HG03175 (cell line): ENCODE measurements around the gene TUBB3.
A peak's percentile ranks its signal among the peaks of the same experiment; 100 is the strongest.
"Not testable (repeated sequence)": the region's sequence is repeated elsewhere in the genome, so short reads cannot be mapped to it uniquely, and the experiment has no call there.

Experiments
- ATAC-seq: cut with Tn5 transposase; IDR thresholded peaks from one replicate; pipeline ENCODE4 v1.9.1; 2021; ENCODE audit warnings: mild to moderate bottlenecking, moderate library complexity; ENCODE audit not compliant: unreplicated experiment

The TUBB3 gene

DNA sequence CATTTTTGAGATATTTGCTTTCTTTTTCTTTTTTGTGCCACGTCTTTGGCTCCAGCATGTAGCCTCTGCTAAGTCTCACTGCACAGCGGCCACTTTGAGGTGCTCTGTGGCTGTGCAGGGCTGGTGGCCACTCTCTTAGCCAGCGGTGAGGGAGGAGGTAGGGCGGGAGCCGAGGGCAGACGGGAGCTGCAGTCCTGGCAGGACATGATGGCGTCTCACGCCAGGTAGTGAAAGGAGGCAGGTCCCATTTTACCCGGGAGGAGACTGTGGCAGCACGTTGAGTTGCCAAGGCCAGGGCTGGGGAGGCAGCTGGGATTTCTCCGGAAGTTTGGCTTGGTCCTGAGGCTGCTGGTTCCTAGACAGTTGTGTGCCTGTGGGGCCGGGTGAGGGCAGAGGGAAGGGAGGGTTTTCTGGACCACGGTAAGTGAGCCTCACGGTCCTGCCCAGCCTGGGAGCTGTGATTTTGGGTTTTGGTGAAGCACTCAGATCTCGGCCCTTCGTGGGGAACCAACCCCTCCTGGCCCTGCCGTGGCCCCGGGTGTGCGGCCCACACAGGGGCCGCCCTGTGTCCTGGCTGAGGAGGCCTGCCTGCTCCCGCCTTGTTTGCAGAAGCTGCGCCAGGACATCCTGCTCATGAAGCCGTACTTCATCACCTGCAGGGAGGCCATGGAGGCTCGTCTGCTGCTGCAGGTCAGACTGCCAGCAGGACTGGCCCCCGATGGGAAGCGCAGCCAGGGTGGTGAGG, 39.8 kb downstream of the TUBB3 start:
- ATAC-seq, result no peak

DNA sequence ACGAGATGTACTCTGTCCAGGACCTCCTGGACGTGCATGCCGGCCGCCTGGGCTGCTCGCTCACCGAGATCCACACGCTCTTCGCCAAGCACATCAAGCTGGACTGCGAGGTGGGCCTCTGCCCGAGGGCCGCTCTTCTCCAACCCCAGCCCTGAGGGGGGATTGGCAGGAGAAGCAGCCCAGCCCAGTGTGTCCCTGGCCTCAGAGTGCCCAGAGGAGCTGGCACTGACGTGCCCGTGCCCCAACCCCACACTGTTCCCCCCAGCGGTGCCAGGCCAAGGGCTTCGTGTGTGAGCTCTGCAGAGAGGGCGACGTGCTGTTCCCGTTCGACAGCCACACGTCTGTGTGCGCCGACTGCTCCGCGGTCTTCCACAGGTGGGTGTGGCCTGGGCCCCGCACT, 41.1 kb downstream of the TUBB3 start:
- no peak for ATAC-seq

DNA sequence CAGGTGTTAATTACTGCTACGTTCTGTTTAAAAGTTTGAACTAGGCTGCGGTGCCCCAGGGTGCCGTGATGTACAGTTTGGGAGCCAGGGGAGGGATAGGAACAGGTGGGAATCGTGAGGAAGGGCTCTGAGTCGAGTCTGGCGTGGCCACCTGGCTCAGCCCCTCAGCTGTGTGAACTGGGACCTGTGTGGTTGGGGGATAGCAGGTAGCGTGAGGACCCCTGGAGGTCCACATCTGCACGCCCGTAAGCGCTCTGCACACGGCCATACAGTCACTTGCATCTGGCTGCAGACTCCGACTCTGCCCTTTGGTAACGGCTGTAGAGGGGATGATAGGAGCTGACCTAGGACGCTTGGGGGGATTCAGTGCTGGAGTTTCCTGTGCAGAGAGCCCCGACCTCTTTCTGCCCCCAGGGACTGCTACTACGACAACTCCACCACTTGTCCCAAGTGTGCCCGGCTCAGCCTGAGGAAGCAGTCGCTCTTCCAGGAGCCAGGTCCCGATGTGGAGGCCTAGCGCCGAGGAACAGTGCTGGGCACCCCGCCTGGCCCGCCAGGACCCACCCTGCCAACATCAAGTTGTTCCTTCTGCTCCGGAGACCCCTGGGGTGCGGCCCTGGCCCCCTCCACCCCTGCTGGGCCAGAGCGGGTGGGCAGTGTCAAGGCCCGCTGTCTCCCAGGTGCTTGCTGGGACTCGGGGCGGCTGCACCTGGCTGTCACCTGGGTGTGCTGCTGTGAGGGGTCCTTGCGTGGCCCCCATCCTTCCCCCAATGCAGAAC, 42.5 kb downstream of the TUBB3 start:
- ATAC-seq, result no peak

DNA sequence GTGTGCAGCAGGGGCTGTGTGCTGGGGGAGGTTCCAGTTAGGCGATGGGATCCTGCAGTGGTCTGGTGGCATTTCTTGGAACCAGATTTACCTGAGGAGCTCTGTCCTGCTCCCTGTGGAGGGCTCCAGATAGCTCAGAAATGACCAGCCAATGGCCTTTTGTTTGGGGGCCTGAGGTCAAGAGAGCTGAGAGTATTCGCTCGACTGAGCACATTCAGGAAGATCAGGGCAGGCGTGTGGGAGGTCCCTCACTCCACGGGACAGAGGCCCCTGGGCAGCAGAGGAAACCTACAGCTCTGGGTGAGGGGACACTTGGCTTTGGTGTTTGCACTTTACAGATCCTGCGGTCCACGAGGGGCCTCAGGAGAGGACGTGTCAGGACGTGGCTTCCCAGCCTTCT, 43.6 kb downstream of the TUBB3 start:
- ATAC-seq, result no peak

DNA sequence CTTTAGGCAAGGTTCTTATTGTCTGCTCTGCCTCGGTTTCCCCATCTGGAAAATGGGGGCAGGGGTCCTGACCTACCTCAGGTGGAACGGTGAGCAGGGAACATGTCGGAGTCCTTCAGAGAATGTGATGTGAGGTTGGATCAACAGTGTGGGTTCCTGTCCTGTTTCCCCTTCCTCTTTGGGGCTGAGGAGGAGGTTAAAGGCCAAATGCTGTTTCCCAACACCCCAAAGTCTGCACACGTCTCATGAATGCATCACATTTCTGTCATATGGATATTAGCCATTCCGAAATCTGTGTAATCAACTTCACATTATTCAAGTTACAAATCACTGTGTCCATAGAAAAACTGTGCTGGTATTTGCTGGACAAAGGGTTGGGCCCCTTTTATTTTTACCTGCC, 44.3 kb downstream of the TUBB3 start:
- not testable (repeated sequence) for ATAC-seq

DNA sequence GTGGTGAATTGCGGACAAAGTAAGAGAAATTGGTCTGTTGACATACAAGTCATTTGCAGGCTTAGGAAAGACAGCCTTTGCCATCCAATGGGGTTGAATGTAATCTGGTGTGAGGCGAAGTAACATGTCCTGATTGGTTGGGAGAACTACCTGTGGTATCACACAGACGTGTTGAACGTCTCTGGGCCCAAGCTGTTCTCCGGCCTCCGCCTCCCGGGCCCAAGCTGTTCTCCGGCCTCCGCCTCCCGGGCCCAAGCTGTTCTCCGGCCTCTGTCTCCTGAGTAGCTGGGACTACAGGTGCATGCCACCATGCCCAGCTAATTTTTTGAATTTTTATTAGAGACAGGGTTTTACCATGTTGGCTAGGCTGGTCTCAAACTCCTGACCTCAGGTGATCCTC, 44.9 kb downstream of the TUBB3 start:
- not testable (repeated sequence) for ATAC-seq

DNA sequence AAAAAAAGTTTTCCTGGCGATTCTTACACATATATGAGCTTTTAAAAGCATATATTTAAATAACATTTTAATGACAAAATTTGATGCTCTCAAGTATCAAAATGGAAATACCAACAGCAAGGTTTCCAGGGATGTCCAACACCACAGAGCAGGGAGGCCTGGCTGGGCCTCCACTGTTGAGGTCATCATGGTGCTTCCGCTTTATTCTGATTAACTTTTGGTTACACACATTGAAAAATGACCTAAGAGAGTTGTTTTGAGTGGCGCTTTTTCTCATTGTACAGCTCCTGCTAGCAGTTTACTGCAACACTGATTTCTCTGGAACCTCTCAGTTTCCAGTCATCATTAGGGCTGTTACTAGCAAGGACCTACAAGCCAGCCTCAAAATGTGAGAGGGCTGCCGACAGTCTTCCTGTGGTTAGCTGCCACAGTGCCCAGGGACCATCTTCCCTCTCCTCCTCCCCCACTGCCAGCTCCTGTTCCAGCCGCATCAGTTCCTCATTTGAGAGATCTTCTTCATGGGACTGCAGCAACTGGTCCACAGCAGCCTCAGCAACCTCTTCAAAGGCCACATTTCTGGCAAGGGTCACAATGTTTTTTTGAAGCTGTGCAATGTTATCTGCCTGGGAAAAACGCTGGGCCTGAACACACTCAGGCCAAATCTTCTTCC, 46.7 kb downstream of the TUBB3 start:
- no peak for ATAC-seq

DNA sequence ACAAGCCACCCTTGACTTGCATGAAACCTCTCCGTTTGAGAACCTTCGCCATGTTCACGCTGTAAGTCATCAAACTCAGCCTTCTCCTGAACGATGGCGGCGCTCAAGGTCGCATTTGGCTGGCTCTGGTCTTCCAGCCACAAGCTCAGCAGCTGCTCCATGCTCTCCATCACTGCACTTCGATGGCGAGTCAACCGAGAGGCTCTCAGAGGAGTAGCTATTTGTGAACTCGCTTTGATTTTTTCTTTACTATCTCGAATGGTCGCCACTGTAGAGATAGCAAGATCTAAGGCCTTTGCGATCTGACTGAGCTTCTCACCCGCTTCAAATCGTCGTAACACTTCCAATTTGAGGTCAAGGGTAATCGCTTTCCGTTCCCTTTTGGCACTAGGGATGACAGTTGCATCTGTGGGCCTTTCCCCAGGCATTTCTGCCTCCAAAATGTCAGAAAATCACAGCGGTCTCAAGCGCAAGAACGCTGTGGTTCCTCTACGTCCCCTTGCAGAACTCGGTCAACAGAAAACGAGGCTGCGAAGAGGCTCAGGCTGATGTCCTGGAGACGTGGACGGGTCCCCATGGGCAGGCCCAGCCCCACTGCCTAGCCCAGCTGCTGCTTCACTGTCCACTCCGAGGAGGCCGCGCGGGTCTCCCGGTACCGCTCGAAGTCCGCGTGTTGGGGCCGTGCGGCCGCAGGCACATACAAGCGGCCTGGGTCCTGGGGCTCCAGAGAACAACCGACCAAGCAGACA, 48.5 kb downstream of the TUBB3 start:
- ATAC-seq, result no peak

DNA sequence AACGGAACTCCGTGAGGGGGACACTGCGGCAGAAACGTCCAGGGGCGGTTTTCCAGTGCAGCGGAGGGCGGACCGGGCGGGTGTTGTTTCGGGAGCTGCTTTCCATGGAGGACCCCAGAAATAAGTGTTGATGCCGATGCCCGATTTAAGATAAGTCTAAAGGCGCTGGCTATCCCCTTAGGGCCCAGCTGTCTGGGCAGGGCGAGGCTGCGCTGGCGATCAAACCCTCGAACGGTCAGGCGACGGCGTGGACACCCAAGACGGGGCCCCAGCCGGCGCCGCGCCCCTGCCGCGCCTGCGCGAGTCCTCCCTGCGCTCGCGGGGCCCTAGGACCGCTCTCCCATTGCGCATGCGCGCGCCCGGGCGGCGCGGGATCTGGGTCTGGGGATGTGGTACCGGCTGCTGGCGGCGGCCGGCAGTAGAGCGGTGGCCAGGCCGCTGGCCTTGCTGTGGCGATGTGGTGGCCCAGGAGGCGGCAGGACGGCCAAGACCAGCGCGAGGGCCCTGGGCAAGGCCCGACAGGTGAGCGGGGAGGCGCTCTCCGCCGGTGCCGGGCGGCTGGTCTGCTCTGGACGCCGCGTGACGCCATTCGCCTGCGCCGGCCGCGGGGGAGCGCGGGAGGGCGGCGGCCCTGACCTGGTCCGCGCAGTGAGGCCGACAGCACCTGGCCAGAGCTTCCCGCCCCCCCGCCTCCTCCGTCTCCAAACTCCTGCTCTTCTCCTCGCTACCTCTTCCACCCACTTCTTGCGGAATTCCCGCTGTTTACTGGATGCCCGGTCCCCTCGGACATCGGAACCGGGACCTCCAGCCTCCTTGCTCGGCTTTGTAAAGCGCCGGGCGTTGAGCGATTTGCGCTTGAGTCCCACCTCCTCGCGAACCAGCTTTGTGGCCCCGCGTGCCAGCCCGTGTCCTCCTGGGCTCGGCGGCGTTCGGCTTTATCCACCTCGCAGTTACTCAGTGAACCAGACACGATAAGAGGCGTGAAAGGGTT, 49.4 kb downstream of the TUBB3 start:
- ATAC-seq, result peak; percentile 86

DNA sequence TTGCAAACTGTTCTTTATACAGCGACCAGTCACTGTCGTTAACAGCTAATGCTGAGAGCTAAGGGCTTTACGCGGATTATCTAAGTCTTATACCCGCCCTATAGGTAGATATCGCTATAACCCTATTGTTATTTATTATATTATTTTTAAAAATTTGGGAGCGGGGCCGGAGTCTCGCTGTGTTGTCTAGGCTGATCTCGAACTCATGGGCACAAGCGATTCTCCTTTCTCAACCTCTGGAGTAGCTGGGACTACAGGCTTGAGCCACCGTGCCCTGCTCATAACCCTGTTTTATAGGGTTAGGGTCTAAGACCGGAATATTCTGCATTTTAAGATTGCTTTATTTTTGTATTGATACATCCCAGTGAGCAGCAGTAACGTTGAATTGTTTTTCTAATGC, 50.1 kb downstream of the TUBB3 start:
- no peak for ATAC-seq

DNA sequence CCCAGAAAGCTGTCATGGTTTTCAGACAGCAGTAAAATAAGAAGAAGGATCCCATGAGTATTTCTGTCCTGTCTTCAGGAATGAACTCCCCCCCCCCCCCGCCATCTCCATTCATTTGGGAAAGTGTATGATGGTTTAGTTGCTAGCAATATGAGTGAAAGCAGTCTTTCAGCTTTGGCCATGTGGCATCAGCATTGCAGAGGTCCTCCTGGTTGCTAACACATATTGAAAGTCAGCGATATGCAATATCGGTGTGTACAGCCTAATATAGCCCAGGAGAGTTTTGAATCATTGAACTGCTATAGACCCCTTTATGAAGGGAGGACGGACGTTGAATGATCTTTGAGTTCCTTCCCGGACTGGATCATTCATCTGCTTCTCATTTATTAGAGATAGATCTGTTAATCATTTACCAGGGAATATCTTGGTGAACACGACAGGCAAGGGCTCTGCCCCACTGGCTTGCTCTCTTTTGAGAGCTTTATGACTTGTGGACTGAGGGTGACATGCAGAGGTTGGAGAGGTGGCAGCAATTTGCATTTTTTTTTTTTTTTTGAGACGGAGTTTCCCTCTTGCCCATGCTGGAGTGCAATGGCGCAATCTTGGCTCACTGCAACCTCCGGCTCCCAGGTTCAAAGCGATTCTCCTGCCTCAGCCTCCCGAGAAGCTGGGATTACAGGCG, 50.7 kb downstream of the TUBB3 start:
- ATAC-seq, result no peak

DNA sequence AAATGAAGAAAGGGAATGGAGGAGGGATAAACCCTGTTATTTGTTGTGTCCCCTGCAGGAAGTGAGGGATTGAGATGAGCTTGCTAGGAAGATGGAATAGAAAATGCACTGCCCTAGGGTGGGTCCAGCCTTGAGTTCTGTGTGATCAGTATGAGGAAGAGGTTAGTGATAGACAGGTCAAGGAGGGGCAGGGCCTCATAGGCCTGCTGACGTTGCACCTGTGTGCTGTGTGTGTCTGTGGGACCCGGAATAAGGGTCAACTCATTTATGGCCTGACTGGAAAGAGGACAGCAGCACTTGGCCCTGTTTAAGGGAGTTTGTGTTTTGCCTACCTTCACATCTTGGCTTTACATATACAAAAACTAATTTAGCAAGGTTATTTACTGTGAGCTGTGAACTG, 51.7 kb downstream of the TUBB3 start:
- ATAC-seq, result no peak

DNA sequence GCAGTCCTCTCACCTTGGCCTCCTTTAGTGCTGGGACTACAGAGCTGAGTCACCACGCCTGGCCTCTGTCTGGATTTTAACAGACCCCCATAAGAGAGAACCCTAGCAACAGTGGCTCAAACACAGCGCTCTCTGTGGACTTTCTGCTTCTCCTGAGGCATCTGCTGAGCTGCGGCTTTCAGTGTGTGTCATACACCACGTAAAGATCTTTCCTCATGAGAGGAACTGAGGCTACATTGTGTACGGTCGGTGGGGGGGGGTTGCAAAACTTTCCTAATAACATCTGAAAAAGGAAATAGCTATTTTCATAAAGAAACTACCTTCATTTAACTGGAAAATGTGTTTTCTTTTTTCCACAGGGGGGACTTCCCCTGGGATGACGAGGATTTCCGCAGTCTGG, 58.3 kb downstream of the TUBB3 start:
- ATAC-seq, result no peak

DNA sequence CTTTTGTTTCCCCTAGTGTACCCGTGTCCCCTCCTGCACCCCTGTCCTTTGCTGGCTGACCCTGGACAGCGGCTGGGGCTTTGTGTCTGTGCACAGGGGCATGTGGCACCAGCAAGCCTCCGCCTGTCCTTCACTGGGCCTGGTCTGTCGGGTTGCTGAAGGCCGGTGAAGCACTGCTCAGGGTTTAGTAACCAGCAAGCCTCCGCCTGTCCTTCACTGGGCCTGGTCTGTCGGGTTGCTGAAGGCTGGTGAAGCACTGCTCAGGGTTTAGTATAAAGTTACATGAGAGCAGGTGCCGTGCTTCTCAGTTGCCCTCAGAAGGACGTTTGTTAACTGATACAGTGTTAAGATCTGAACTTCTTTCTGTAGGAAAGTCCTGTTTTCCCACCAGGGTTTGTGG, 59.2 kb downstream of the TUBB3 start:
- ATAC-seq, result no peak

DNA sequence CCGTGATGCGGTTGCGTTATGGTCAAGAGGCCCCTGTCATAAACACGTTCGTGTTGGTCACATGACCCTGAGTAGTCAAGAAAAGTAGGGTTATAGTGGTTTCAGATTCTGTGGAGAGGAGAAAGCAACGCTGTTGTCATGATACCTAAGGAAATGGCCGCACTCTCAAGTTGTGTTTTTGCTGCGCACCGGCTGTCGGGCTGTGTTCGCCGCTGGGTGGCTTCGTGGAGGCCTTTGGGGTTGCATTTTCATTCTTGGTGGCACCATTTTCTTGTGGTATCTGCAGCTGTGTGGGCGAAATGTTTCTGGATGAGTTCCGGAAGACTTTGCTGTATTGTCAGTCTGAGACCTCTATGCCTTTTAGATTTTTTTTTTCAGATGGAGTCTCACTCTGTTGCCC, 60.4 kb downstream of the TUBB3 start:
- ATAC-seq, result no peak

DNA sequence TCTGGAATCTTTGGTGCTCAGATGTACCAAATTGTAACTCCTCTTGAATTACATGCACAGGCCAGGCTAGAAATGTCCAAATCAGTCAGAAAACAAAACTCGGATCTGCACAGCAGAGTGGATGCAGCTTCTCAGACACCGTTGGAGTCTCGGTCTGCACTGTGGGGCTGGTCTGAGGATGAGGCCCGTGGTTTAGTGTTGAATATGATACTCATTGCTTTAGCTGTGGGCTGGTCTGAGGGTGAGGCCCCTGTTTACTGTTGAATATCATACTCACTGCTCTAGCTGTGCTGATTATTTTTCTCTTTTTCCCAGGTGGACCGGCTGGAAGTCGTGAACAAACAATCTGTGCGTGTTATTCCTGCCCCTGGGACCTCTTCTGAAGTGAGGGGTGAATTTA, 61.1 kb downstream of the TUBB3 start:
- ATAC-seq, result no peak

DNA sequence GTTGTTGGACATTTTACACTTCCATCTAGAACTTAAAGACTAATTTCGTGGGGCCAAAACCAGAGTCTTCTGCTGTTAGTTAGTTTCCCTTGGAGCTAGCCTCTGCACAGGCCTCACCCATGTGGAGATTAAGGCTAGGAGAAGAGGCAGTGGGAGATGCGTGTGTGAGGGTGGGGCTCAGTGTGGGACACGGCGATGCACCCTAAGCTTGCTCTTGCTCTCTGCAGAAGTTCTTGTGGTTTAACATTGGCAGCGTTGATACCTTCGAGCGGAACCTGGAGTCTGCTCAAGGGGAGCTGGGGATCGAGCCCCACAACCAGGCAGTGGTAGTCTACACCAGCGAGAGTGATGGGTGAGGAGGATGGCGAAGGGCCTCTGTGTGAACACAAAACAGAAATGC, 62.1 kb downstream of the TUBB3 start:
- ATAC-seq, result no peak
